Smooth muscle cell (in vitro differentiated cells): Measurements from ENCODE around the gene UBE2S. TPM values are rescaled to one million over a fixed set of nuclear protein-coding genes. Genes with fewer than 3 reads are reported as not detected.
A peak's percentile ranks its signal among the peaks of the same experiment; 100 is the strongest.

ENCODE experiments used
- DNase-seq: peaks from one replicate; lab custom pipeline; 2025; ENCODE audit not compliant: unreplicated experiment; lab: John Stamatoyannopoulos, UW
- H2AFZ ChIP-seq: fragments of 200-600 bp; sonication (generic); 2 replicates; pipeline ENCODE4 v1.6.0; 2016; ENCODE audit warnings: antibody characterized with exemption, low read depth, mild to moderate bottlenecking
- H3F3A ChIP-seq: fragments of 200-600 bp; sonication (generic); 2 replicates; pipeline ENCODE4 v1.6.0; 2017; ENCODE audit warnings: antibody characterized with exemption, low read depth
- H3K27ac ChIP-seq: fragments of 200-600 bp; sonication (generic); 2 replicates; pipeline ENCODE4 v1.5.1; 2016; ENCODE audit warnings: low read depth, mild to moderate bottlenecking
- H3K27me3 ChIP-seq: fragments of 200-600 bp; sonication (generic); 2 replicates; pipeline ENCODE4 v1.6.1; 2016; ENCODE audit warnings: low read depth, mild to moderate bottlenecking
- H3K36me3 ChIP-seq: fragments of 200-600 bp; sonication (generic); 2 replicates; pipeline ENCODE4 v1.5.1; 2016; ENCODE audit warnings: low read depth
- H3K4me1 ChIP-seq: fragments of 200-600 bp; sonication (generic); 2 replicates; pipeline ENCODE4 v1.5.1; 2016; ENCODE audit warnings: low read depth
- H3K4me2 ChIP-seq: fragments of 200-600 bp; sonication (generic); 2 replicates; pipeline ENCODE4 v1.6.0; 2016; ENCODE audit warnings: mild to moderate bottlenecking
- H3K4me3 ChIP-seq: fragments of 200-600 bp; sonication (generic); 2 replicates; pipeline ENCODE4 v1.5.1; 2016; ENCODE audit warnings: mild to moderate bottlenecking
- H3K79me2 ChIP-seq: fragments of 200-600 bp; sonication (generic); 2 replicates; pipeline ENCODE4 v1.6.0; 2016; ENCODE audit warnings: low read depth, mild to moderate bottlenecking
- H3K9ac ChIP-seq: fragments of 200-600 bp; sonication (generic); 2 replicates; pipeline ENCODE4 v1.6.0; 2016; ENCODE audit warnings: low read depth
- H3K9me3 ChIP-seq: fragments of 200-600 bp; sonication (generic); replicated peaks from 2 replicates; pipeline ENCODE4 v1.5.1; 2016; ENCODE audit warnings: low read depth
- H4K20me1 ChIP-seq: fragments of 200-600 bp; sonication (generic); 2 replicates; pipeline ENCODE4 v1.6.0; 2016; ENCODE audit warnings: low read depth
- CTCF ChIP-seq: fragments of 200-600 bp; sonication (generic); IDR thresholded peaks from 2 replicates; pipeline ENCODE4 v1.5.1; 2017; ENCODE audit warnings: borderline replicate concordance, mild to moderate bottlenecking, antibody characterized with exemption; ENCODE audit not compliant: insufficient read depth, poor library complexity, severe bottlenecking
- WGBS: methylation state at CpG from one replicate; pipeline ENCODE4 v1.1.7; 2016; ENCODE audit warnings: low lambda C conversion rate; 5-methylcytosine and 5-hydroxymethylcytosine counted together
- polyA plus RNA-seq: library from polyadenylated mRNA; unstranded; fragments of >200 nt; fragmentation: Nextera tagmentation; extraction: Ambion mirVana; gene quantifications from 2 replicates; pipeline ENCODE4 v1.2.1, GENCODE V29; 2016
- total RNA-seq: library from RNA; depleted of rRNA; stranded (reverse); fragments of >200 nt; gene quantifications from 2 replicates; pipeline ENCODE4 v1.2.3, GENCODE V29; 2014

The UBE2S gene
- total and polyA plus RNA-seq, 2 experiments from 2014 or later = 39.9 to 171 TPM

- Histone ChIP-seq H3F3A (peaks cover 6% of the 10 kb centered on the region), H2AFZ (no peak overlapping the region), H3K79me2 (no peaks in the 10 kb centered on the region), H3K36me3 (no peaks in the 10 kb centered on the region), H3K9ac (no peak overlapping the region), H3K4me2 (no peak overlapping the region), H3K27me3 (peaks cover 39% of the 10 kb centered on the region), H3K9me3 (no peaks in the 10 kb centered on the region), H3K27ac (no peak overlapping the region), H4K20me1 (peaks cover 22% of the 10 kb centered on the region), H3K4me1 (peaks cover 11% of the 10 kb centered on the region), H3K4me3 (no peak overlapping the region)
- 91% methylated on average over 12 of the region's 12 CpGs for WGBS
- DNase-seq = no peak
- no peak for TF ChIP-seq CTCF
These were observed 46.1 kb upstream of the UBE2S start for GRCh38 chr19:55453511-55454260.

GRCh38 chr19:55452749-55453346, 45.3 kb upstream of the UBE2S start:
- peak; percentile 21 for TF ChIP-seq CTCF
- H3K79me2 ChIP-seq = no peaks in the 10 kb centered on the region
- H3F3A ChIP-seq = peaks cover 6% of the 10 kb centered on the region
- DNase-seq = no peak
- no peaks in the 10 kb centered on the region for H3K36me3 ChIP-seq
- H3K27ac ChIP-seq = no peak overlapping the region
- peaks cover 11% of the 10 kb centered on the region for H3K4me1 ChIP-seq
- H3K9ac ChIP-seq = no peak overlapping the region
- 12% methylated on average over 14 of the region's 34 CpGs for WGBS
- H3K27me3 ChIP-seq = peaks cover 40% of the 10 kb centered on the region
- H3K4me2 ChIP-seq = peak overlapping the region; percentile 81
- peaks cover 21% of the 10 kb centered on the region for H4K20me1 ChIP-seq
- no peaks in the 10 kb centered on the region for H3K9me3 ChIP-seq
- peak overlapping the region; percentile 29 for H3K4me3 ChIP-seq
- no peak overlapping the region for H2AFZ ChIP-seq

- Histone ChIP-seq H3K4me3 (peak overlapping the region; percentile 29), H3K9me3 (no peaks in the 10 kb centered on the region), H3K4me1 (peaks cover 11% of the 10 kb centered on the region), H4K20me1 (peaks cover 18% of the 10 kb centered on the region), H3K4me2 (peak overlapping the region; percentile 81), H3K9ac (no peak overlapping the region), H3K27me3 (peaks cover 45% of the 10 kb centered on the region), H2AFZ (no peak overlapping the region), H3K36me3 (no peaks in the 10 kb centered on the region), H3K27ac (no peak overlapping the region), H3F3A (peaks cover 6% of the 10 kb centered on the region), H3K79me2 (no peaks in the 10 kb centered on the region)
- no peak for DNase-seq
- 10% methylated on average over 23 of the region's 57 CpGs for WGBS
- no peak for TF ChIP-seq CTCF
These were observed 44.6 kb upstream of the UBE2S start for GRCh38 chr19:55451965-55452748.
